ENCODE measurements around the gene SETDB2. TPM values are rescaled to one million over a fixed set of nuclear protein-coding genes. Genes with fewer than 3 reads are reported as not detected.

The SETDB2 gene
- total and polyA plus RNA-seq, 2 of the 4 experiments (the other 2 are of a cell fraction), result 4.3 to 5.7 TPM

GRCh38 chr13:49436890-49437289, 7.2 kb upstream of the SETDB2 start:
- CTCF ChIA-PET, result interaction anchor here (0.7 to 2.1 kb wide), 6 partner anchors 31 to 236 kb away, joined by 3 to 5 read pairs (median 3); no protein-coding TSS in a partner anchor
- H3K14ac ChIP-seq (replicated peaks; ENCODE audit: low read depth, low read length), result no peak overlapping the region
- H2BK15ac ChIP-seq (ENCODE audit: low read depth, low read length), result 0 out of 3 replicates have a peak overlapping the region, but pooled peaks have one; percentile 25
- intact Hi-C loops (cut with micrococcal nuclease), result loop anchor here (1.0 kb wide), 1 partner anchor 136 kb away; no protein-coding TSS in a partner anchor
- in situ Hi-C loops (cut with MboI; ENCODE audit: low sequenced_read_pairs), result no loop called here
- no peak overlapping the region for H2BK120ac ChIP-seq (ENCODE audit: low read depth, low read length)
- dilution Hi-C loops (cut with HindIII; ENCODE audit: low sequenced_read_pairs, unreplicated experiment), result no loop called here
- H2AFZ ChIP-seq (replicated peaks; ENCODE audit: low read length, poor library complexity), result no peak overlapping the region
- H4K20me1 ChIP-seq (ENCODE audit: insufficient read depth, low read length), result no peaks in the 10 kb centered on the region
- no peak overlapping the region; the same call in 1 of the 2 replicates for H3K18ac ChIP-seq (ENCODE audit: low read depth, low read length)
- peaks cover 4% of the 10 kb centered on the region; the same call in 1 of the 2 replicates for H3K36me3 ChIP-seq (ENCODE audit: control insufficient read depth, insufficient read depth, low read length)
- H3K79me1 ChIP-seq (ENCODE audit: low read depth in 1 of 2, low read length in 2 of 2), result peaks cover 20 to 24% of the 10 kb centered on the region in 2 experiments
- POLR2A ChIA-PET (ENCODE audit: unreplicated experiment), result interaction anchor here (0.6 to 1.0 kb wide), 3 partner anchors 123 to 1133 kb away, joined by 4 to 19 read pairs (median 6); no protein-coding TSS in a partner anchor
- no peak overlapping the region for H3K23ac ChIP-seq (ENCODE audit: low read depth, low read length)
- peak; percentile 73 for DNase-seq
- H2AK9ac ChIP-seq (replicated peaks; ENCODE audit: low read depth, low read length, poor library complexity), result no peak overlapping the region
- no CpG with 5 or more reads among the region's 3 CpGs for WGBS, 2 experiments (ENCODE audit: extremely low coverage in 2 of 2, insufficient read length in 1 of 2)
- H4K8ac ChIP-seq (ENCODE audit: low read depth in 2 of 2, low read length in 2 of 2), result no peak overlapping the region; a peak in 1 of 4 replicates
- H3K4me3 ChIP-seq (ENCODE audit: insufficient read depth, low read depth, low read length), result no peak overlapping the region
- H3K9me3 ChIP-seq (ENCODE audit: control insufficient read depth, insufficient read depth, low read length), result no peaks in the 10 kb centered on the region
- no peak overlapping the region for H3K4me2 ChIP-seq (ENCODE audit: low read depth, low read length)
- no peak for TF ChIP-seq USF2 (IDR thresholded peaks at IDR 0.05; ENCODE audit: low read depth, low read length)
- TF ChIP-seq CTCF (conservative IDR thresholded peaks at IDR 0.05; ENCODE audit: low read depth, low read length), result peak; percentile 54
- no peak for TF ChIP-seq FOS (IDR thresholded peaks at IDR 0.05; ENCODE audit: low read depth, low read length)
- TF ChIP-seq CHD1 (IDR thresholded peaks at IDR 0.05; ENCODE audit: low read depth, low read length), result no peak
- peak; percentile 62 for TF ChIP-seq RAD21 (IDR thresholded peaks at IDR 0.05; ENCODE audit: low read length)
- peak; percentile 71 for TF ChIP-seq SMC3 (IDR thresholded peaks at IDR 0.05; ENCODE audit: low read depth, low read length)
- H3K4ac ChIP-seq (ENCODE audit: low read depth, low read length), result no peak overlapping the region
- H2BK5ac ChIP-seq (ENCODE audit: low read depth, low read length, poor library complexity, severe bottlenecking), result no peak overlapping the region
- H4K91ac ChIP-seq (ENCODE audit: insufficient read depth, low read depth, low read length), result no peak overlapping the region
- H3K27me3 ChIP-seq (ENCODE audit: control insufficient read depth, insufficient read depth, low read length), result no peaks in the 10 kb centered on the region
- H4K5ac ChIP-seq (ENCODE audit: low read depth, low read length), result no peak overlapping the region
- no peak overlapping the region for H2BK20ac ChIP-seq (ENCODE audit: low read depth, low read length)
- H2AK5ac ChIP-seq (ENCODE audit: low read depth, low read length), result no peak overlapping the region
- no peak overlapping the region for H3K56ac ChIP-seq (ENCODE audit: extremely low read depth, insufficient read depth, low read length)
- no peak overlapping the region for H3K9ac ChIP-seq (ENCODE audit: low read depth, low read length)
- peaks cover 2% of the 10 kb centered on the region; the same call in 1 of the 2 replicates for H3K4me1 ChIP-seq (ENCODE audit: control insufficient read depth, insufficient read depth, low read length)
- peak; percentile 78 for ATAC-seq (ENCODE audit: low read depth)
- no peak overlapping the region for H3K27ac ChIP-seq (ENCODE audit: insufficient read depth, low read length)
- 0 out of 2 replicates have a peak, but pooled peaks cover 4% of the 10 kb centered on the region for H3K9me1 ChIP-seq (ENCODE audit: insufficient read depth, low read length)
- no TSS peak for BruUV-seq (replicated peaks)

All from IMR-90 (cell line).